GM23338 (cell line): Measurements from ENCODE around the gene LRP4. TPM values are rescaled to one million over a fixed set of nuclear protein-coding genes. Genes with fewer than 3 reads are reported as not detected.

ENCODE experiments used
- ATAC-seq: fragments of 200-7000 bp; cut with Tn5 transposase; 3 replicates; pipeline ENCODE4 v1.9.1; 2020
- DNase-seq: peaks from one replicate; pipeline ENCODE4 v3.0.0-alpha.2; 2015; ENCODE audit warnings: low spot score
- H2AFZ ChIP-seq: fragments of 200-600 bp; sonication (generic); 2 replicates; pipeline ENCODE4 v1.8.0; 2016; ENCODE audit warnings: antibody characterized with exemption, mild to moderate bottlenecking, moderate library complexity
- H3F3A ChIP-seq: fragments of 200-600 bp; sonication (generic); replicated peaks from 2 replicates; pipeline ENCODE4 v1.8.0; 2017; ENCODE audit warnings: antibody characterized with exemption, mixed run types, low read depth
- H3K27ac ChIP-seq: fragments of 200-600 bp; sonication (generic); 2 replicates; pipeline ENCODE4 v1.6.1; 2016; ENCODE audit warnings: low read depth
- H3K27me3 ChIP-seq: fragments of 200-600 bp; sonication (generic); 2 replicates; pipeline ENCODE4 v1.8.0; 2016; ENCODE audit warnings: mild to moderate bottlenecking, mixed run types, moderate library complexity; ENCODE audit not compliant: insufficient read depth
- H3K36me3 ChIP-seq: fragments of 200-600 bp; sonication (generic); 2 replicates; pipeline ENCODE4 v1.8.0; 2016; ENCODE audit warnings: mild to moderate bottlenecking; ENCODE audit not compliant: insufficient read depth
- H3K4me1 ChIP-seq: fragments of 200-600 bp; sonication (generic); 2 replicates; pipeline ENCODE4 v1.8.0; 2016; ENCODE audit warnings: mild to moderate bottlenecking, moderate library complexity; ENCODE audit not compliant: insufficient read depth
- H3K4me2 ChIP-seq: fragments of 200-600 bp; sonication (generic); 2 replicates; pipeline ENCODE4 v1.7.1; 2017; ENCODE audit warnings: mixed run types
- H3K4me3 ChIP-seq: fragments of 200-600 bp; sonication (generic); 2 replicates; pipeline ENCODE4 v1.6.1; 2016; ENCODE audit warnings: mixed run types
- H3K79me2 ChIP-seq: fragments of 200-600 bp; sonication (generic); replicated peaks from 2 replicates; pipeline ENCODE4 v1.8.0; 2017; ENCODE audit warnings: mild to moderate bottlenecking; ENCODE audit not compliant: insufficient read depth
- H3K9me2 ChIP-seq: fragments of 200-600 bp; sonication (generic); 2 replicates; pipeline ENCODE4 v1.8.0; 2017; ENCODE audit not compliant: insufficient read depth
- H4K20me1 ChIP-seq: fragments of 200-600 bp; sonication (generic); replicated peaks from 2 replicates; pipeline ENCODE4 v1.8.0; 2017; ENCODE audit warnings: mild to moderate bottlenecking; ENCODE audit not compliant: insufficient read depth
- H3K27ac Mint-ChIP-seq: 2 replicates; pipeline ENCODE4 v1.8.0; 2020; ENCODE audit warnings: inconsistent platforms, mild to moderate bottlenecking, moderate library complexity, mixed read lengths
- H3K27me3 Mint-ChIP-seq: 3 replicates; pipeline ENCODE4 v1.8.0; 2022; ENCODE audit warnings: low read depth, mild to moderate bottlenecking, moderate library complexity, mixed read lengths, inconsistent platforms; ENCODE audit not compliant: insufficient read depth, poor library complexity
- H3K36me3 Mint-ChIP-seq: 3 replicates; pipeline ENCODE4 v1.8.0; 2021; ENCODE audit warnings: low read depth, mild to moderate bottlenecking, inconsistent platforms, moderate library complexity, mixed read lengths
- H3K4me1 Mint-ChIP-seq: 3 replicates; pipeline ENCODE4 v1.8.0; 2020; ENCODE audit warnings: mild to moderate bottlenecking, inconsistent platforms, mixed read lengths
- H3K4me3 Mint-ChIP-seq: 3 replicates; pipeline ENCODE4 v1.8.0; 2021; ENCODE audit warnings: moderate library complexity, mild to moderate bottlenecking, inconsistent platforms, mixed read lengths
- H3K9me3 Mint-ChIP-seq: 3 replicates; pipeline ENCODE4 v1.8.0; 2020; ENCODE audit warnings: moderate library complexity, mild to moderate bottlenecking, inconsistent platforms, mixed read lengths
- CTCF ChIP-seq, 2 experiments: fragments of 200-600 bp in 1 of 2; sonication (generic) in 1 of 2; conservative IDR thresholded peaks; 2 replicates each; pipeline versions ENCODE4 v1.5.1 to v1.6.1; 2016 to 2017; ENCODE audit warnings: antibody characterized with exemption in 2 of 2, low read depth in 2 of 2, mild to moderate bottlenecking in 2 of 2, moderate library complexity in 1 of 2
- EZH2 ChIP-seq: fragments of 200-600 bp; sonication (generic); IDR thresholded peaks from one replicate; pipeline ENCODE4 v1.8.0; 2017; ENCODE audit warnings: antibody characterized with exemption, mild to moderate bottlenecking, low read depth; ENCODE audit not compliant: unreplicated experiment
- EZH2phosphoT487 ChIP-seq: fragments of 200-600 bp; sonication (generic); IDR thresholded peaks from one replicate; pipeline ENCODE4 v1.8.1; 2018; ENCODE audit warnings: antibody characterized with exemption; ENCODE audit not compliant: unreplicated experiment
- POLR2AphosphoS5 ChIP-seq: IDR thresholded peaks from 2 replicates; pipeline ENCODE4 v1.6.1; 2016; ENCODE audit warnings: antibody characterized with exemption, low read depth
- STAT1 ChIP-seq: IDR thresholded peaks from one replicate; pipeline ENCODE4 v1.6.1; 2016; ENCODE audit warnings: antibody characterized with exemption; ENCODE audit not compliant: unreplicated experiment
- ZNF331 ChIP-seq: fragments of 250-450 bp; sonication (Bioruptor Pico); IDR thresholded peaks from 2 replicates; pipeline ENCODE4 v1.5.0; 2020; ENCODE audit warnings: low read depth, mild to moderate bottlenecking, moderate library complexity
- ZNF462 ChIP-seq: fragments of 250-450 bp; sonication (Bioruptor Pico); IDR thresholded peaks from 2 replicates; pipeline ENCODE4 v1.5.0; 2020; ENCODE audit warnings: mild to moderate bottlenecking, moderate library complexity
- polyA plus RNA-seq: library from polyadenylated mRNA; unstranded; fragments of >200 nt; fragmentation: Nextera tagmentation; extraction: Ambion mirVana; gene quantifications from 2 replicates; pipeline ENCODE4 v1.2.1, GENCODE V29; 2016
- total RNA-seq: library from RNA; depleted of rRNA; stranded (reverse); fragments of >200 nt; shearing (Covaris generic); gene quantifications from 2 replicates; pipeline ENCODE4 v1.2.3, GENCODE V29; 2014
- TF ChIP-seq, protein P1 (sequence below): IDR thresholded peaks from 2 replicates; pipeline ENCODE4 v1.6.1; 2016; ENCODE audit warnings: antibody characterized with exemption

LRP4 gene
- total and polyA plus RNA-seq, 2 experiments from 2014 or later = 6.0 to 18.4 TPM

- no peak for TF ChIP-seq ZNF462 (CRISPR knock-in tag)
- TF ChIP-seq ZNF331 (CRISPR knock-in tag) = no peak
These were observed 33.5 kb upstream of the LRP4 start (continued) for GRCh38 chr11:46951864-46952263.

DNA sequence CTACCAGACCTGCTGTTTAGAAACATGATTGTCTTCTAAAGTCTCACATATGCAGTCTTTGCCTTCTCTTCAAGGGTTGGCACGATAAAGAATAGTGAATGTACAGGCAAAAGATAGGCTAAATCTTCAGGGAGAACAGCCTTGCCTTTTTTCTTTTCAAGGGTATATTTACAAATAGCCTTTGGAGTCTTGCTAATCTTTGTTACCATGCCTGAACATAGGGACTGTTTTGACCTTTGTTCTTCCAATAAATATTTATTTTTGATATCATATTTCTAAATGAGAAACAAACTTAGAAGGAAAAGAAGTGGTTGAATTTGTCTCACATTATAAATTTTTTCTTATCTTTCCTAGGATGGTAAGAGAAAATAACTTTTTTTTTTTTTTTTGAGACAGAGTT is 30.9 kb upstream of the LRP4 start:
- no peak overlapping the region for H3K4me2 ChIP-seq
- no peaks in the 10 kb centered on the region for H3K27me3 Mint-ChIP-seq
- no peak overlapping the region for H2AFZ ChIP-seq
- no peaks in the 10 kb centered on the region for H3K79me2 ChIP-seq
- peaks cover 7% of the 10 kb centered on the region for H4K20me1 ChIP-seq
- H3K4me3 ChIP-seq = no peak overlapping the region
- H3F3A ChIP-seq = no peaks in the 10 kb centered on the region
- no peaks in the 10 kb centered on the region for H3K9me2 ChIP-seq
- H3K27ac Mint-ChIP-seq = no peak overlapping the region
- no peak for ATAC-seq
- no peaks in the 10 kb centered on the region for H3K36me3 ChIP-seq
- H3K4me1 Mint-ChIP-seq = peaks cover 4% of the 10 kb centered on the region; the same call in 1 of the 3 replicates
- H3K36me3 Mint-ChIP-seq = no peaks in the 10 kb centered on the region
- DNase-seq = no peak
- no peak overlapping the region for H3K4me3 Mint-ChIP-seq
- H3K4me1 ChIP-seq = no peaks in the 10 kb centered on the region
- H3K27me3 ChIP-seq = no peaks in the 10 kb centered on the region
- H3K27ac ChIP-seq = no peak overlapping the region
- no peaks in the 10 kb centered on the region for H3K9me3 Mint-ChIP-seq
- TF ChIP-seq, protein P1, sequence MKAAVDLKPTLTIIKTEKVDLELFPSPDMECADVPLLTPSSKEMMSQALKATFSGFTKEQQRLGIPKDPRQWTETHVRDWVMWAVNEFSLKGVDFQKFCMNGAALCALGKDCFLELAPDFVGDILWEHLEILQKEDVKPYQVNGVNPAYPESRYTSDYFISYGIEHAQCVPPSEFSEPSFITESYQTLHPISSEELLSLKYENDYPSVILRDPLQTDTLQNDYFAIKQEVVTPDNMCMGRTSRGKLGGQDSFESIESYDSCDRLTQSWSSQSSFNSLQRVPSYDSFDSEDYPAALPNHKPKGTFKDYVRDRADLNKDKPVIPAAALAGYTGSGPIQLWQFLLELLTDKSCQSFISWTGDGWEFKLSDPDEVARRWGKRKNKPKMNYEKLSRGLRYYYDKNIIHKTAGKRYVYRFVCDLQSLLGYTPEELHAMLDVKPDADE = no peak
- no peak for TF ChIP-seq EZH2phosphoT487
- TF ChIP-seq ZNF331 (CRISPR knock-in tag) = no peak
- no peak for TF ChIP-seq EZH2
- TF ChIP-seq CTCF (conservative IDR thresholded peaks at IDR 0.05; ENCODE audit: low read depth in 2 of 2) = no peak
- TF ChIP-seq POLR2AphosphoS5 = no peak
- TF ChIP-seq STAT1 = no peak
